GM19035 (cell line): ENCODE results near the gene PDE6B.

Source experiments
- ATAC-seq: cut with Tn5 transposase; IDR thresholded peaks from one replicate; pipeline ENCODE4 v1.9.1; 2021; ENCODE audit not compliant: unreplicated experiment

PDE6B gene

DNA sequence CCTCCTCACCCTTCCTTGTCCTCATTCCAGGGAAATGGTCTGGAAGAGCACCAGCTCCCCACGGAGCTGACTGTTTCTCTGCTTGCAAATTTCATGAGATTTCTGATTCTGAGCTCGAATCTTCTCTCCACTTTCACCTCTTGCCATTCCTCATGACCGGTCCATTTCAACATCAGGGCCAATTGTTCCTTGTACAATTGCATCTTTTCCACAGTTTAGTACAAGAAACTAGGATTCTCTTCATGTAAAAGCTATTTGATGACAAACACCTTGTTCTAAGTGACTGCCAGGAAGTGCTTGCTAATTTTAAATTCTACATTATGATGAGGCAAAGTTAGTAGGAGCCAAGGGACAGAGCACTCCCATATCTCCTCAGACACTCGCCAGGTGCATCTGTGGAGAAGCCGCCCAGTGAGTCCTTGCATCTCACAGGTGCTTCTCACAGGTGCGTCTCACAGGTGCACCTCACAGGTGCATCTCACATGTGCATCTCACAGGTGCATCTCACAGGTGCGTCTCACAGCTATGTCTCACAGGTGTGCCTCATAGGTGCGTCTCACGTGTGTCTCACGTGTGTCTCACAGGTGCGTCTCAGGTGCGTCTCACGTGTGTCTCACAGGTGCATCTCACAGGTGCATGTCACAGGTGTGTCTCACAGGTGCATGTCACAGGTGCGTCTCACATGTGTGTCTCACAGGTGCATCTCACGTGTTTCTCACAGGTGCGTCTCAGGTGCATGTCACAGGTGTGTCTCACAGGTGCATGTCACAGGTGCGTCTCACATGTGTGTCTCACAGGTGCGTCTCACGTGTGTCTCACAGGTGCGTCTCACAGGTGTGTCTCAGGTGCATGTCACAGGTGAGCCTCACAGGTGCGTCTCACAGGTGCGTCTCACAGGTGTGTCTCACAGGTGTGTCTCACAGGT lies 3.0 kb upstream of the PDE6B start:
- no peak for ATAC-seq

DNA sequence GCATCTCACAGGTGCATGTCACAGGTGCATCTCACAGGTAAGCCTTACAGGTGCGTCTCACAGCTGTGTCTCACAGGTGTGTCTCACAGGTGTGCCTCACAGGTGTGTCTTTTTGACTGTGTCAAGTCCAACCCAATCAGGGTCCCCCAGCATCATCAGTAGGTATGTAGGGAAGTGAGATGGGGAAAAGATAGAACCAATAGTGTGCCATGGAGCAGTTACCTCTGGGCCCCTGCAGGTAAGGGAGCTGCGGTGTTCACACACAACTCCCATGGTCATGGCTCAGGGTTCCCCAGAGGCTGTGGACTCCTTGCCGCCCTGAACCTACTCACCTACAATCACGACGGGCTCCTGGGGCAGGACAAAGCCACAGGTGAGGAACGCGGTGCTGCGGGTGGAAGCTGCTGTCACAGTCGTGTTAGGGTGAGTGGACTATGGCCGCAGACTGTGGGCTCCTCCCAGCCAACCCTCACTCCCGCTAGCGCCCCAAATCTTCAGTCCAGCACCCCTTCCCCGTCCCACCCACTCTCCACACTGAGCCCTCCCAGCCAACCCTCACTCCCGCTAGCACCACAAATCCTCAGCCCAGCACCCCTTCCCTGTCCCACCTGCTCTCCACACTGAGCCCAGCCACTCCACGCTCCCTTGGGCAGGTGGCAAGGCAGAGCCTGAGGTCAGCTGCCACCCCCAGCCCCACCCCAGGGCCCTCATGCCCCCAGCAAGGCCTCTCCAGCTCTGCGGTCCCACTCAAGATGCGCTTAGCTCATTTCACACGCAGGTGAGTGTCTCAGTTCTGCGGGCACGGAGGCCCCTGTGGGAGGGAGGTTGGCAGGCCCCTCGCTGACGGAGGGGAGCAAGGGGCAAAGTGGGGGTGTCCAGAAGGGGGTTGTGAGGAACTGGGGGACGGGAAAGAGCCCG lies 2.1 kb upstream of the PDE6B start:
- ATAC-seq: no peak

- no peak for ATAC-seq
Observed at GRCh38 chr4:623914-624566, 1.3 kb upstream of the PDE6B start.

- no peak for ATAC-seq
Observed at GRCh38 chr4:625631-626161, 323 bp downstream of the PDE6B start.

DNA sequence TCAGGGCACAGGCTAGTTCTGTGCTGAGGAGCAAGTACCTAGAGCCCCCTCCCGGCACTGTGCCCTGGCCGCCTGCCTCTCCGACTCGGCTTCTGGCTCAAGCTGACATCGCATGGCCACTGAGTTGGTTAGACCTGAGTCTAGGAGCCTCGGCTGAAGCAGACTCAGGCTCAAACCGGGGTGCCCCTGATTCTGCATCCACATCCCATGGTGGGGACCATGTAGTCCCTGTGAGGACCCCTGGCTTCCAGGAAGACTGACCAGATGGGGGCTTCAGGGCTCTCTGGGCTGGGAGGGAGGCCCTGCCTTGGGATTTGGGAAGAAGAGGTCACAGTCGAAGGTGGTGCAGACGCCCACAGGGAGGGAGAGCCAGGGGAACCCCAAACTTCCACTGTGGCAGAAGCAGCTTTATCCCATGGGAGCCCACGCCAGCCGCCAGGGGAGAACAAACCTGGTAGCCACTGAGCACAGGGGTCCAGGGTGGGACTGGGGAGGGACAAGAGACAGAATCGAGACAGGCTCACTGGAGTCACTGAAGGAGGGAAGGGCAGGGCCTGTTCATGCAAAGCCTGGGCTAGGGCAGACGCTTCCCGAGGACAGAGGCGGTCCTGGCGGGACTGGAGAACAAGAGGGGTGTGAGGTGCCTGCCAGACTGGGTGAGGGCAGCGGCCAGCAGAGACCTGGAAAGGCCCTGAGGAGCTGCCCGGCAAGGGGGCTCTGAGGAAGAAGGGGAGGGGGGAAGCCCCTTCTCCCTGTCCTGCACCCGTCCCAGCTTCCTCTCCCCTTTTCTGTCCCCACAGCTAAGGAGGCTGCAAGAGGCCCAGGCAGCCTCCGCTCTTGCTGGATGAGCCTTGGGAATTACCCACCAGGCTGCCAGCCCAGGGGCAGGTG lies 1.1 kb downstream of the PDE6B start:
- ATAC-seq: no peak

- no peak for ATAC-seq
Observed at GRCh38 chr4:627347-628125, 2.2 kb downstream of the PDE6B start.

- no peak for ATAC-seq
Observed at GRCh38 chr4:628311-628741, 3.0 kb downstream of the PDE6B start.

DNA sequence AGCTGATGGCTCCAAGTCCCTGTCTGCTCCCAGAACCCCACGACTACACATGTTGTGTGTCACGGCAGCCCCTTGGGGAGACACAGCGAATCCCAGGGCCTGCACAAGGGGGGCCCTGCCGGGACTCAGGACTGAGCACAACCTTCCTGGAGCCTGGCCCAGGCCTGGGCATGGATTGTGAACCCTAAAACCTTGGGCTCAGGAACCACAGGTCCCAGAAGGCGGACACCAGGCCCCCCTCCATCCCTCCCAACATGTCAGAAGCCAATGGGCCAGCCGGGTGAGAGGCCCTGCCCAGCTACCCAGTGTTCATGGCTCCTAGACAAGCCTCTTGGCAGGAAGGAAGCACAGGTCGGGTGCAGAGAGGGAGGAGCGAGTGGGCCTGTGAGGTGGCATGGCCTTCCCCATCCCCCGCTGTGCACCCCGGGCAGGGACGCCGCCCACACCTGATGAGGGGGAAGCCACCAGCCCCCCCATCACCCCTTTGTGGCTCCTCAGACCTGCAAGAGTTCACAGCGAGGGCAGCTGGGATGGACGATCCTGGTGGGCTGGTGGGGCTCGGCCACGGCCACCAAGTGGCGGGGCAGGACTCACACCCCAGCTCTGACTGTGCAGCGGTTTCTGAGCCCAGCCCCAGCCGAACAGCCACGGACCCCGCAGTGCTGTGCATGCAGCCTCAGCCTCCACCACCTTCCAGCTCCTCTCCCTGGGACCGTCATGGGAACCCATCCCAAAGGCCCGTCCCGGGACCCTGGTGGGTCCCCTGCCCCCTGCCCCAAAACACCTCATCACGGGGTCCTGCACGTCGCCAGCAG lies 3.7 kb downstream of the PDE6B start:
- no peak for ATAC-seq

- no peak for ATAC-seq
Observed at GRCh38 chr4:629636-629914, 4.2 kb downstream of the PDE6B start.

DNA sequence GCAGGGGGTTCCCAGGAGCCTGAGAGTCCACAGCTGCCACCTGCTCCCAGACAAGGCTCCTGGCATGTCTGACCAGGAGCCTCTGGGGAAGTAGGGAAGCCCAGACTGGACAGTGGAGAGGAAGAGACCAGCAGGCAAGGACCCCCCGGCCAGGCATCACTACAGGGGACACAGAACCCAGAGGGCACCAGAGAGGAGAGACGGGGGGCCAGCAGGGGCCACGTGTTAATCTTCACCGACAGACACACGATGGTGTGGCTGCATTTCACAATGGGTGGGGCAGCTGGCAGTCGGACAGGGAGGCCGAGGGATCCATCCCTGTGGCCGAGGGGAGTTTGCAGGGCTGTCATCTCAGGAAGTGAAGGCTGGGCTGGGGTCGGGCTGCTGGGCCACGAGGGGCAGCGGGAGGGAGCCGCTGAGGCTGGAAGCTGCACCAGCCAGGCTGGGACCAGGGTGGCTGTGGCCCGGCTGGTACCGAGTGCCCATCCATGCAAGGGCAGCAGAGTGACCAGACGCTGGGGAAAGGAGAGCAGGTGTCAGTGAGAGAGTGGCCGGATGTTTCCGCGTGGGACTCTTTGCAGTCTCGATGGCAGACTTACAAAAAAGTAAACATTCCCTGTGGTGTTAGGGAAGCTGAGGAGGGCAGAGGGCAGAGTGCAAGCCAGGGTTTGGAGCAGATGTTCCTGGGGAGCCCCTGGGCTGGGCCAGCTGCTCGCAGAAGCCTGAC lies 4.7 kb downstream of the PDE6B start:
- no peak for ATAC-seq

DNA sequence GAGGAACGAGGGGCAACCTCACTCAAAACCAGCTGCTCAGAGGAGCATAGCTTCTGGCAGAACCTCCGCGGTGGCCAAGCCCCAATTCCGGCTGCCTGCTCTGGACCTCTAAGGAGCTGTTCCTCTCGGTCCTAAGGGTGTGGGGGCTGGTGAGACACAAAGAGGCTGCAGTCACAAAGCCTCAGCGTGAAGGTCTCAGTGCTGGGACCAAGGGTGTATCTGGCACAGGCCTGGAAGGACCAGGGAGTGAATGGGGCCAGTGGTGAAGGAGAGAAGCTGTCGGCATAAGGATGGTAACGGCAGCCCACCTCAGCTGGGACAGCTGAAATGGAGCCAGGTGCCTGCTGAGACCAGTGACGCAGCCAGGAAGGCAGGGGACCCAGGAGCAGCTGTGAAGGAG lies 5.3 kb downstream of the PDE6B start:
- no peak for ATAC-seq

DNA sequence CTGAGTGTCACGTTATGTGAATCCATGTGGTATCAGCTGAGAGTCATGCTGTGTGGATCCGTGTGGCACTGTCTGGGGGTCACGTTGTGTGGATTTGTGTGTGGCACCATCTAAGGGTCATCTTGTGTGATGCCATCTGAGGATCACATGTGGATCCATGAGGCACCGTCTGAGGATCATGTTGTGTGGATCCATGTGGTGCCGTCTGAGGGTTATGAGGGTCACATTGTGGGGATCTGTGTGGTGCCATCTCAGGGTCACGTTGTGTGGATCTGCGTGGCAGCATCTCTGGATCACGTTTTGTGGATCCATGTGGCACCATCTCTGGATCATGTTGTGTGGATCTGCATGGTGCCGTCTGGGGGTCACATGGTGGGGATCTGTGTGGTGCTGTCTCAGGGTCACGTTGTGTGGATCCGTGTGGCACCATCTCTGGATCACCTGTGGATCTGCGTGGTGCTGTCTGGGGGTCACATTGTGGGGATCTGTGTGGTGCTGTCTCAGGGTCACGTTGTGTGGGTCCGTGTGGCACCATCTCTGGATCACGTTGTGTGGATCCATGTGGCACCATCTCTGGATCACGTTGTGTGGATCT lies 6.9 kb downstream of the PDE6B start:
- no peak for ATAC-seq

DNA sequence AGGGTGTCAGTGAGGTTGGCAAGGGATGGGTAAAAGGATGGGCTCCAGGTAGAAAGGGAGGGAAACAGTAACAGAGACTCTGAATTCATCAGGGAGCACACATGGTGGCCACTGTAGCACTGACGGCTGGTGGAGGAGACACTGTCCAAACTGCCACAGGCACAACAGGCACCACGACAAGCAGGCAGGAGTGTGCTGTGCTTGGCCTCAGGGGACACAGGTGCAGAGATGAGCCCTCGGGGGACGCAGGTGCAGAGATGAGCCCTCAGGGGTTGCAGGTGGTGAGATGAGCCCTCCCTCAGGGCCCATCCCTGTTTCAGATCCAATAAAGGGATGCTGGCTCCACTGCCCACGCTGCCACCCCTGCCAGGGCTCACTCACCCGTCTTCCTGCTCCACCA lies 7.6 kb downstream of the PDE6B start:
- ATAC-seq: no peak

- no peak for ATAC-seq
Observed at GRCh38 chr4:633406-633805, 8.0 kb downstream of the PDE6B start.

DNA sequence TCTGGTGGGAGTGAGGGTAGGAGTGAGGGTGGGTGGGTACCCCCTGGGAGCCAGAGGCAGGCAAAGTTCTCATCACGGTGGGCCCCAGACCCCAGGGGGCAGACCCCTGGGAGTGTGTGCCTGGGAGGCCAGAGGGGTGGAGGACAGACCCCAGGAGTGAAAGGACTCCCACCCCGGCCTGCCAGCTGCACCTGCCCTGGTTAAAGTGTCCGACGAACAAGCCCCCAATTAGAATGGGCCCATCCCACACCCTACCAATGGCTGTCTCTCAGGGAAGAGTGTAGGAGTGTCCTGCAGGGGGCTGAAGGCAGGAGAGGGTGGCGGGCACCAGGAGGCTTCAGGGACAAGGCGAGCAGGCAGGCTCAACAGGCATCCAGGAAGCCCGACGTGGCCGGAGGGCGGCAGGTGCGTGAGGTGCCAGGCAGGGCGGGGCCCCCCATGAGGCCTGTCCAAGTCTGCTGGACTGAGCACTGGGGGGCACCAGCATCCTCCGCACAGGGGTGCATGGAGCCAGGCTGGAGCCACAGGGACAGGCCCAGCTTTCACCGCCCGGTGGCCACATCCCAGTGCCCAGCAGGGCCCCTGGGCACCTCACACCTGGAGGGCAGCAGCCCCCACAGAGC lies 8.7 kb downstream of the PDE6B start:
- no peak for ATAC-seq

GRCh38 chr4:634599-634985 lies 9.2 kb downstream of the PDE6B start:
- ATAC-seq: no peak
